Spleen (tissue), 7 donors: Measurements from ENCODE around the gene RPL39.

Experiments
- CTCF ChIP-seq, 11 experiments: fragments of 200-600 bp in 7 of 11; fragments of 450-650 bp in 4 of 11; sonication (generic) in 4 of 11; IDR thresholded peaks in 8 of 11; conservative IDR thresholded peaks in 3 of 11; 1 replicate in 7 of 11; 2 replicates in 4 of 11; pipeline versions ENCODE4 v1.4.0 to v1.8.0; 2016 to 2021; ENCODE audit warnings: antibody characterized with exemption in 11 of 11, inconsistent platforms in 4 of 11, mild to moderate bottlenecking in 1 of 11
- POLR2A ChIP-seq, 3 donors: fragments of 450-650 bp; IDR thresholded peaks; one replicate each; pipeline ENCODE4 v1.5.1; 2017; ENCODE audit warnings: antibody characterized with exemption in 3 of 3, mild to moderate bottlenecking in 1 of 3
- donor health status: DM: no; HTN: no; CAD: no; lungs with moderate emphysema.
- donor health status: DM: no; HTN: no; CAD: no.
- donor health status: DM: no; HTN: no; CAD: no.

- peak; percentile 20 to 65 (median 55) for TF ChIP-seq CTCF (IDR thresholded peaks at IDR 0.05 in 8 of 11, conservative IDR thresholded peaks at IDR 0.05 in 3 of 11)
- TF ChIP-seq POLR2A (IDR thresholded peaks at IDR 0.05) = no peak
Measured at GRCh38 chrX:119753639-119754257, 37.7 kb downstream of the RPL39 start.
